OCI-LY7 (cell line): Measurements from ENCODE around the gene NELL1. TPM values are rescaled to one million over a fixed set of nuclear protein-coding genes. Genes with fewer than 3 reads are reported as not detected.

Experiments used
- BruUV-seq: library from RNA; stranded (reverse); fragments of 400-500 nt; replicated peaks from 2 replicates; lab custom pipeline; 2021; lab: Mats Ljungman, UMichigan
- CTCF ChIA-PET: fragments of 300-600 bp; sonication (Branson Sonifier 250); formaldehyde crosslinking; loops from one replicate; lab custom pipeline; 2022; ENCODE audit warnings: antibody characterized with exemption; ENCODE audit not compliant: unreplicated experiment; lab: Charles Lee
- POLR2A ChIA-PET: fragments of 300-600 bp; sonication (Branson Sonifier 250); formaldehyde crosslinking; loops from one replicate; lab custom pipeline; 2022; ENCODE audit warnings: antibody characterized with exemption; lab: Charles Lee
- DNase-seq: peaks from one replicate; pipeline ENCODE4 v3.0.0-alpha.2; 2015; ENCODE audit warnings: low spot score
- H2AFZ ChIP-seq: fragments of 200-600 bp; sonication (generic), shearing (Covaris generic); 2 replicates; pipeline ENCODE4 v1.6.1; 2014; ENCODE audit warnings: mild to moderate bottlenecking, antibody characterized with exemption, low read length, moderate library complexity
- H3K27ac ChIP-seq: fragments of 200-600 bp; sonication (generic); 2 replicates; pipeline ENCODE4 v1.5.1; 2014; ENCODE audit warnings: mixed run types, low read depth, mild to moderate bottlenecking, moderate library complexity, low read length, inconsistent platforms; ENCODE audit not compliant: poor library complexity, severe bottlenecking
- H3K36me3 ChIP-seq: fragments of 200-600 bp; sonication (generic); 2 replicates; pipeline ENCODE4 v1.6.1; 2014; ENCODE audit warnings: mild to moderate bottlenecking, antibody characterized with exemption, low read length, moderate library complexity, mixed read lengths; ENCODE audit not compliant: insufficient read depth
- H3K4me1 ChIP-seq: fragments of 200-600 bp; sonication (generic); 2 replicates; pipeline ENCODE4 v1.5.1; 2014; ENCODE audit warnings: mild to moderate bottlenecking, low read length; ENCODE audit not compliant: insufficient read depth, poor library complexity, severe bottlenecking
- H3K4me2 ChIP-seq: fragments of 200-600 bp; sonication (generic); 2 replicates; pipeline ENCODE4 v1.6.1; 2014; ENCODE audit warnings: mild to moderate bottlenecking, low read length
- H3K4me3 ChIP-seq: fragments of 200-600 bp; sonication (generic); 2 replicates; pipeline ENCODE4 v1.5.1; 2014; ENCODE audit warnings: mild to moderate bottlenecking, low read depth, low read length; ENCODE audit not compliant: poor library complexity, severe bottlenecking
- H3K79me2 ChIP-seq: fragments of 200-600 bp; sonication (generic); 2 replicates; pipeline ENCODE4 v1.6.1; 2016; ENCODE audit warnings: low read depth, mild to moderate bottlenecking, low read length, moderate library complexity, mixed read lengths; ENCODE audit not compliant: insufficient read depth
- H3K9me2 ChIP-seq: fragments of 200-600 bp; sonication (generic); 2 replicates; pipeline ENCODE4 v1.6.1; 2016; ENCODE audit warnings: mild to moderate bottlenecking, low read length, mixed read lengths; ENCODE audit not compliant: insufficient read depth
- H3K9me3 ChIP-seq: fragments of 200-600 bp; sonication (generic); 2 replicates; pipeline ENCODE4 v1.6.1; 2014; ENCODE audit warnings: mild to moderate bottlenecking, mixed run types, low read length, mixed read lengths
- H4K20me1 ChIP-seq: fragments of 200-600 bp; sonication (generic); 2 replicates; pipeline ENCODE4 v1.6.1; 2014; ENCODE audit warnings: mild to moderate bottlenecking, antibody characterized with exemption, low read length, moderate library complexity, mixed read lengths; ENCODE audit not compliant: insufficient read depth
- CTCF ChIP-seq: fragments of 200-600 bp; sonication (generic); conservative IDR thresholded peaks from 2 replicates; pipeline ENCODE4 v1.5.1; 2014; ENCODE audit warnings: mild to moderate bottlenecking, antibody characterized with exemption, low read length, moderate library complexity, mixed read lengths
- EZH2phosphoT487 ChIP-seq: fragments of 200-600 bp; sonication (generic); IDR thresholded peaks from 2 replicates; pipeline ENCODE4 v1.6.1; 2018; ENCODE audit warnings: low read depth, borderline replicate concordance, mild to moderate bottlenecking, mixed run types, antibody characterized with exemption, low read length, moderate library complexity, mixed read lengths
- intact Hi-C: fragments of 100-400 bp; cut with micrococcal nuclease; formaldehyde crosslinking; loops from one replicate; pipeline ENCODE4 v1.10.0; 2022; ENCODE audit not compliant: unreplicated experiment
- total RNA-seq, 2 experiments: library from RNA; depleted of rRNA in 1 of 2; stranded (reverse); fragments of >200 nt in 1 of 2; shearing (Covaris generic) in 1 of 2; gene quantifications; 2 replicates each; pipeline ENCODE4 v1.2.3, GENCODE V29; 2014 to 2022

The NELL1 gene
- total RNA-seq, 2 experiments from 2014 or later = not detected

- Histone ChIP-seq H3K4me3 (no peak overlapping the region), H2AFZ (no peak overlapping the region), H3K4me2 (no peak overlapping the region), H3K36me3 (no peaks in the 10 kb centered on the region), H3K9me2 (no peaks in the 10 kb centered on the region), H4K20me1 (no peaks in the 10 kb centered on the region), H3K4me1 (no peaks in the 10 kb centered on the region), H3K9me3 (no peaks in the 10 kb centered on the region), H3K27ac (no peak overlapping the region), H3K79me2 (no peaks in the 10 kb centered on the region)
- TF ChIP-seq EZH2phosphoT487 (no peak), CTCF (no peak)
- POLR2A ChIA-PET = no interaction called here
- no TSS peak for BruUV-seq
- CTCF ChIA-PET = no interaction called here
- no peak for DNase-seq
- intact Hi-C loops = no loop called here
Measured at GRCh38 chr11:21465203-21465602, 795.8 kb downstream of the NELL1 start.

DNA sequence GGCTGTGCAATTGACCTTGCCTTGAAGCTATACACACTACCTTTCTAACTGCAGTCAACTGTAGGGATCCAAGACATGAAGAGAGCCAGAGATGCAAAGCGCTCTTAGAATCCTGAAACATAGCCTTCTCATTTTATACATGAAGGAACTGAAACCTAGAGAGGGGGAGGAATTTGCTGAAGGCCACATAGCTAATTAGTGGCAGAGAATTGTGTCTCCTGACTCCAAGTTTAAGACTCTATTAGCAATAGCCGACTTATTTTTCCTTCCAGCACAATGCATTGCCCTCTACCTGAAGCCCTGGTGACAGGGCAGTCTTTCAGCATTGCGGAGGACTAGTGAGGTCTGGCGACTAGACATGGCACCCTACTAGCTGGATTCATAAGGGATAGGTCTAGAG, 796.5 kb downstream of the NELL1 start:
- intact Hi-C loops = no loop called here
- H2AFZ ChIP-seq = no peak overlapping the region
- H3K79me2 ChIP-seq = no peaks in the 10 kb centered on the region
- no peak overlapping the region for H3K27ac ChIP-seq
- no TSS peak for BruUV-seq
- no peaks in the 10 kb centered on the region for H3K36me3 ChIP-seq
- H4K20me1 ChIP-seq = no peaks in the 10 kb centered on the region
- no peak for DNase-seq
- no peaks in the 10 kb centered on the region for H3K4me1 ChIP-seq
- no peak for TF ChIP-seq EZH2phosphoT487
- no peak for TF ChIP-seq CTCF
- no peaks in the 10 kb centered on the region for H3K9me2 ChIP-seq
- no peak overlapping the region for H3K4me3 ChIP-seq
- ChIA-PET POLR2A (no interaction called here), CTCF (no interaction called here)
- H3K4me2 ChIP-seq = no peak overlapping the region
- no peaks in the 10 kb centered on the region for H3K9me3 ChIP-seq

- ChIA-PET POLR2A (no interaction called here), CTCF (no interaction called here)
- intact Hi-C loops = no loop called here
- BruUV-seq = no TSS peak
- H3K4me3 ChIP-seq = no peak overlapping the region
- no peaks in the 10 kb centered on the region for H3K36me3 ChIP-seq
- no peaks in the 10 kb centered on the region for H3K4me1 ChIP-seq
- no peak overlapping the region for H3K4me2 ChIP-seq
- no peak for DNase-seq
- H3K9me2 ChIP-seq = no peaks in the 10 kb centered on the region
- H3K27ac ChIP-seq = no peak overlapping the region
- no peaks in the 10 kb centered on the region for H4K20me1 ChIP-seq
- H3K79me2 ChIP-seq = no peaks in the 10 kb centered on the region
- TF ChIP-seq CTCF = no peak
- TF ChIP-seq EZH2phosphoT487 = no peak
- H3K9me3 ChIP-seq = no peaks in the 10 kb centered on the region
- no peak overlapping the region for H2AFZ ChIP-seq
Measured at GRCh38 chr11:21470521-21470920, 801.1 kb downstream of the NELL1 start.
